GM12878 (cell line): ENCODE measurements around the gene SPHK2. TPM values are rescaled to one million over a fixed set of nuclear protein-coding genes. Genes with fewer than 3 reads are reported as not detected.

ENCODE experiments used
- ATAC-seq: fragments of 200-7000 bp; cut with Tn5 transposase; 3 replicates; pipeline ENCODE4 v1.9.1; 2020; ENCODE audit warnings: mild to moderate bottlenecking, moderate library complexity
- BruUV-seq: library from RNA; stranded (reverse); fragments of 400-500 nt; replicated peaks from 2 replicates; lab custom pipeline; 2021; lab: Mats Ljungman, UMichigan
- CTCF ChIA-PET: fragments of 300-600 bp; sonication (Branson Sonifier 250); formaldehyde crosslinking; extraction: SDS; loops from one replicate; lab custom pipeline; 2021; ENCODE audit warnings: inconsistent platforms; lab: Yijun Ruan, JAX
- POLR2A ChIA-PET: fragments of 350-600 bp; formaldehyde crosslinking; extraction: SDS; loops from one replicate; lab custom pipeline; 2021; ENCODE audit warnings: inconsistent platforms; lab: Charles Lee
- RAD21 ChIA-PET: fragments of 300-600 bp; sonication (Branson Sonifier 250); formaldehyde crosslinking; loops from one replicate; lab custom pipeline; 2023; ENCODE audit warnings: antibody characterized with exemption; ENCODE audit not compliant: unreplicated experiment; lab: Charles Lee
- SMC1A ChIA-PET: fragments of 300-600 bp; sonication (Branson Sonifier 250); formaldehyde crosslinking; loops from one replicate; lab custom pipeline; 2023; ENCODE audit not compliant: unreplicated experiment, uncharacterized antibody; lab: Charles Lee
- DNase-seq: peaks from one replicate; pipeline ENCODE4 v3.0.0-alpha.2; 2011; ENCODE audit warnings: low read depth, low spot score
- FAIRE-seq: peaks from 3 replicates; lab custom pipeline; 2011; peaks lifted over from hg19 to GRCh38; lab: Jason Lieb, UNC
- H2AFZ ChIP-seq: 2 replicates; pipeline ENCODE4 v1.6.0; 2011; ENCODE audit warnings: low read depth, low read length, control low read depth; ENCODE audit not compliant: control insufficient read depth
- H3K27ac ChIP-seq: 2 replicates; pipeline ENCODE4 v1.5.1; 2011; ENCODE audit warnings: control low read depth; ENCODE audit not compliant: control insufficient read depth, insufficient read depth
- H3K27me3 ChIP-seq, 2 experiments: replicated peaks in 1 of 2; 2 replicates each; pipeline versions ENCODE4 v1.6.0 to v1.6.1; 2011; ENCODE audit warnings: low read length in 1 of 2; ENCODE audit not compliant: control insufficient read depth in 2 of 2, insufficient read depth in 2 of 2
- H3K36me3 ChIP-seq, 2 experiments: 2 replicates each; pipeline ENCODE4 v1.5.1; 2011; ENCODE audit warnings: low read length in 1 of 2; ENCODE audit not compliant: control insufficient read depth in 2 of 2, insufficient read depth in 2 of 2
- H3K4me1 ChIP-seq: 2 replicates; pipeline ENCODE4 v1.6.1; 2011; ENCODE audit warnings: mild to moderate bottlenecking, low read length, moderate library complexity, mixed read lengths; ENCODE audit not compliant: control insufficient read depth, insufficient read depth
- H3K4me2 ChIP-seq: 2 replicates; pipeline ENCODE4 v1.6.0; 2011; ENCODE audit warnings: control low read depth; ENCODE audit not compliant: control insufficient read depth, insufficient read depth
- H3K4me3 ChIP-seq: fragments of 200-600 bp; sonication (generic); 2 replicates; pipeline ENCODE4 v1.5.1; 2016
- H3K79me2 ChIP-seq: 2 replicates; pipeline ENCODE4 v1.6.0; 2011; ENCODE audit warnings: low read length; ENCODE audit not compliant: control insufficient read depth, insufficient read depth
- H3K9ac ChIP-seq: 2 replicates; pipeline ENCODE4 v1.8.0; 2011; ENCODE audit warnings: low read length, control low read depth, mixed read lengths; ENCODE audit not compliant: control insufficient read depth, insufficient read depth
- H3K9me3 ChIP-seq: replicated peaks from 3 replicates; pipeline ENCODE4 v1.5.1; 2011; ENCODE audit warnings: mild to moderate bottlenecking, low read length; ENCODE audit not compliant: control insufficient read depth, insufficient read depth
- H4K20me1 ChIP-seq: 2 replicates; pipeline ENCODE4 v1.6.0; 2011; ENCODE audit not compliant: control insufficient read depth, insufficient read depth
- GATAD2B ChIP-seq: fragments of 450-650 bp; conservative IDR thresholded peaks from 2 replicates; pipeline ENCODE4 v1.6.1; 2017; ENCODE audit warnings: low read depth, mild to moderate bottlenecking, moderate library complexity
- MEF2A ChIP-seq: IDR thresholded peaks from 2 replicates; pipeline ENCODE4 v1.6.1; 2011; ENCODE audit warnings: low read depth, mild to moderate bottlenecking, low read length, moderate library complexity; ENCODE audit not compliant: insufficient read depth
- SIN3A ChIP-seq: IDR thresholded peaks from 2 replicates; pipeline ENCODE4 v1.6.1; 2012; ENCODE audit warnings: low read depth, low read length, improper control_type of control experiment
- WGBS: methylation state at CpG from one replicate; pipeline ENCODE4 v1.1.6; 2016; ENCODE audit warnings: low lambda C conversion rate; ENCODE audit not compliant: insufficient replicate concordance, insufficient coverage; ENCODE audit errors: missing lambda C conversion rate; 5-methylcytosine and 5-hydroxymethylcytosine counted together
- in situ Hi-C: fragments of 300-500 bp; cut with MboI; formaldehyde crosslinking; loops from 9 replicates; pipeline ENCODE4 v1.14.3; 2018; ENCODE audit warnings: mixed read lengths
- intact Hi-C: fragments of 100-400 bp; cut with micrococcal nuclease; formaldehyde crosslinking; loops from one replicate; pipeline ENCODE4 v1.14.2; 2022; ENCODE audit not compliant: unreplicated experiment
- polyA plus RNA-seq, 11 experiments: library from polyadenylated mRNA; depleted of rRNA in 4 of 11; unstranded in 6 of 11; stranded (reverse) in 5 of 11; fragments of >200 nt; fragmentation: Nextera tagmentation in 4 of 11; fragmentation: Illumina TruSeq in 1 of 11; extraction: Ambion mirVana in 4 of 11; extraction: Trizol in 1 of 11; gene quantifications; 1 replicate in 1 of 11; 2 replicates in 10 of 11; pipeline versions ENCODE4 v1.2.1 to v1.2.3, GENCODE V29; 2011 to 2016; ENCODE audit warnings: inconsistent platforms in 2 of 11, missing spikeins in 2 of 11, low read depth in 1 of 11
- total RNA-seq, 4 experiments: library from RNA; depleted of rRNA in 3 of 4; stranded (reverse); fragments of >200 nt in 3 of 4; fragmentation: Illumina TruSeq in 1 of 4; extraction: Trizol in 1 of 4; gene quantifications; 2 replicates each; pipeline versions ENCODE4 v1.2.1 to v1.2.3, GENCODE V29; 2013 to 2021
- TF ChIP-seq, protein P1 (sequence below): IDR thresholded peaks from 2 replicates; pipeline ENCODE4 v1.6.1; 2012; ENCODE audit warnings: low read depth, low read length, improper control_type of control experiment
- TF ChIP-seq, protein P2 (sequence below): fragments of 450-650 bp; IDR thresholded peaks from 2 replicates; pipeline ENCODE4 v1.6.1; 2016; ENCODE audit warnings: mild to moderate bottlenecking

The SPHK2 gene
- total and polyA plus RNA-seq, 10 of the 15 experiments (the other 5 are each of a cell fraction or from before 2014, with no cell fraction given) = 0.37 to 40.5 (median 11.2) TPM

DNA sequence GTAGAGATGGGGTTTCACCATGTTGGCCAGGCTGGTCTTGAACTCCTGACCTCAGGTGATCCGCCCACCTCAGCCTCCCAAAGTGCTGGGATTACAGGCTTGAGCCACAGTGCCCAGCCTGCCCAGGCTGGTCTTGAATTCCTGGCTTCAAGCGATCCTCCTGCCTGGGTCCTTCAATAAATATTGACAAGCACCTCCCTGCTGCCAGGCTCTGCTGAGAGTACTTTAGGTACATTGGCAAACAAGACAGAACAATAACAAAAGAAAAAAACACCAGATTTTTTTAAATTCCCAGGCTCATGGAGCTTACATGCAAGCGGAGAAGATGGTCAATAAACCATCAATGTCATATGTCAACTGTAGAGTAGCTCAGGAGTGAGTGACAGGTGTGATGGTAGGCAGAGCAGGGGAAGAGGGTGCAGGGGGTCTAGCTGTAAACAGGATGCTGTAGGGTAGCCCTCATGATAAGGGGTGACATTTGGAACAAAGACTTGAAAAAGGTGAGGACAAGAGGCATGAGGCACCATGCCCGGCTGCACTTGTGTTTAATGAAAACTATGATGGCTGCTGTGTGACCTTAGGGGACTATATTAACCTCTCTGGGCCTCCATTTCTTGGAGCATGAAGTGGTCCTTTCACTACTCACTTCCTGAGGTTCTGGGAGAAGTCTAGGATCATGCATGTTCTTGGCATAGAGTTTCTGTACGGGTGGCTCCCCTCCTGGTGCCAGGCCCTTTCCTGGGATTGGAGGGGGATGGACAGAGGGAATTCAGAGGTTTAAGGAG lies 47.7 kb upstream of the SPHK2 start:
- intact Hi-C loops (no loop called here), in situ Hi-C loops (loop anchor here (25.0 kb wide), 1 partner anchor 709 kb away; the partner anchor contains the start of gene TPRX2)
- Histone ChIP-seq H3K4me3 (no peak overlapping the region), H3K36me3 (no peaks in the 10 kb centered on the region), H3K27ac (no peak overlapping the region), H2AFZ (no peak overlapping the region), H3K4me2 (no peak overlapping the region), H3K79me2 (no peaks in the 10 kb centered on the region), H3K9me3 (no peaks in the 10 kb centered on the region), H4K20me1 (no peaks in the 10 kb centered on the region), H3K27me3 (peaks cover 0 to 3% of the 10 kb centered on the region in 2 experiments; a peak in 2 of 4 replicates), H3K4me1 (no peaks in the 10 kb centered on the region), H3K9ac (no peak overlapping the region)
- ChIA-PET POLR2A (interaction anchor here (0.6 kb wide), 1 partner anchor 214 kb away, joined by 3 read pairs; no protein-coding TSS in a partner anchor), RAD21 (no interaction called here), CTCF (interaction anchor here (1.3 kb wide), 1 partner anchor 13 kb away, joined by 3 read pairs; no protein-coding TSS in a partner anchor), SMC1A (interaction anchor here (0.7 kb wide), 1 partner anchor 553 kb away, joined by 3 read pairs; no protein-coding TSS in a partner anchor)
- FAIRE-seq (no peak), ATAC-seq (no peak), DNase-seq (no peak)
- 33% methylated on average over 5 of the region's 5 CpGs for WGBS
- no TSS peak for BruUV-seq
- TF ChIP-seq, protein P1, sequence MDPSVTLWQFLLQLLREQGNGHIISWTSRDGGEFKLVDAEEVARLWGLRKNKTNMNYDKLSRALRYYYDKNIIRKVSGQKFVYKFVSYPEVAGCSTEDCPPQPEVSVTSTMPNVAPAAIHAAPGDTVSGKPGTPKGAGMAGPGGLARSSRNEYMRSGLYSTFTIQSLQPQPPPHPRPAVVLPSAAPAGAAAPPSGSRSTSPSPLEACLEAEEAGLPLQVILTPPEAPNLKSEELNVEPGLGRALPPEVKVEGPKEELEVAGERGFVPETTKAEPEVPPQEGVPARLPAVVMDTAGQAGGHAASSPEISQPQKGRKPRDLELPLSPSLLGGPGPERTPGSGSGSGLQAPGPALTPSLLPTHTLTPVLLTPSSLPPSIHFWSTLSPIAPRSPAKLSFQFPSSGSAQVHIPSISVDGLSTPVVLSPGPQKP = no peak
- TF ChIP-seq, protein P2, sequence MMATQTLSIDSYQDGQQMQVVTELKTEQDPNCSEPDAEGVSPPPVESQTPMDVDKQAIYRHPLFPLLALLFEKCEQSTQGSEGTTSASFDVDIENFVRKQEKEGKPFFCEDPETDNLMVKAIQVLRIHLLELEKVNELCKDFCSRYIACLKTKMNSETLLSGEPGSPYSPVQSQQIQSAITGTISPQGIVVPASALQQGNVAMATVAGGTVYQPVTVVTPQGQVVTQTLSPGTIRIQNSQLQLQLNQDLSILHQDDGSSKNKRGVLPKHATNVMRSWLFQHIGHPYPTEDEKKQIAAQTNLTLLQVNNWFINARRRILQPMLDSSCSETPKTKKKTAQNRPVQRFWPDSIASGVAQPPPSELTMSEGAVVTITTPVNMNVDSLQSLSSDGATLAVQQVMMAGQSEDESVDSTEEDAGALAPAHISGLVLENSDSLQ = 0 out of 2 replicates have a peak, but pooled peaks have one; percentile 14
- no peak for TF ChIP-seq SIN3A
- no peak for TF ChIP-seq GATAD2B
- no peak for TF ChIP-seq MEF2A
